ENCODE data around the gene TUBG2. TPM values are rescaled to one million over a fixed set of nuclear protein-coding genes. Genes with fewer than 3 reads are reported as not detected.

Gene TUBG2
- polyA plus RNA-seq, 2 donors = 7.6 to 12.0 TPM

GRCh38 chr17:42676424-42677011, 17.4 kb downstream of the TUBG2 start, which contains the start of gene PLEKHH3:
PLEKHH3 (minus strand) TSS chr17:42676994; CDS start chr17:42676563, 431 bp downstream.
- H3K9me3 ChIP-seq (ENCODE audit: control insufficient read depth in 2 of 2, insufficient read depth in 1 of 2, low read depth in 1 of 2, low read length in 1 of 2) = peaks cover 0 to 2% of the 10 kb centered on the region in 2 donors
- H3K27me3 ChIP-seq (ENCODE audit: control insufficient read depth in 1 of 2, insufficient read depth in 2 of 2, low read length in 2 of 2) = no peaks in the 10 kb centered on the region
- peaks cover 3 to 14% of the 10 kb centered on the region in 2 donors for H3K4me1 ChIP-seq (ENCODE audit: control insufficient read depth in 2 of 2, insufficient read depth in 2 of 2, low read length in 1 of 2)
- peak within 1 kb of the TSS; percentile 97 for H3K27ac ChIP-seq (ENCODE audit: low read depth in 2 of 2, low read length in 1 of 2)
- 1% methylated on average over 33 to 51 of the region's 51 CpGs for WGBS, 2 donors
- H3K36me3 ChIP-seq (ENCODE audit: control insufficient read depth in 2 of 2, insufficient read depth in 2 of 2, low read length in 1 of 2) = peaks cover 0 to 9% of the 10 kb centered on the region in 2 donors
- peak within 1 kb of the TSS; percentile 94 to 96 for H3K4me3 ChIP-seq (ENCODE audit: low read depth in 1 of 2, low read length in 2 of 2)

DNA sequence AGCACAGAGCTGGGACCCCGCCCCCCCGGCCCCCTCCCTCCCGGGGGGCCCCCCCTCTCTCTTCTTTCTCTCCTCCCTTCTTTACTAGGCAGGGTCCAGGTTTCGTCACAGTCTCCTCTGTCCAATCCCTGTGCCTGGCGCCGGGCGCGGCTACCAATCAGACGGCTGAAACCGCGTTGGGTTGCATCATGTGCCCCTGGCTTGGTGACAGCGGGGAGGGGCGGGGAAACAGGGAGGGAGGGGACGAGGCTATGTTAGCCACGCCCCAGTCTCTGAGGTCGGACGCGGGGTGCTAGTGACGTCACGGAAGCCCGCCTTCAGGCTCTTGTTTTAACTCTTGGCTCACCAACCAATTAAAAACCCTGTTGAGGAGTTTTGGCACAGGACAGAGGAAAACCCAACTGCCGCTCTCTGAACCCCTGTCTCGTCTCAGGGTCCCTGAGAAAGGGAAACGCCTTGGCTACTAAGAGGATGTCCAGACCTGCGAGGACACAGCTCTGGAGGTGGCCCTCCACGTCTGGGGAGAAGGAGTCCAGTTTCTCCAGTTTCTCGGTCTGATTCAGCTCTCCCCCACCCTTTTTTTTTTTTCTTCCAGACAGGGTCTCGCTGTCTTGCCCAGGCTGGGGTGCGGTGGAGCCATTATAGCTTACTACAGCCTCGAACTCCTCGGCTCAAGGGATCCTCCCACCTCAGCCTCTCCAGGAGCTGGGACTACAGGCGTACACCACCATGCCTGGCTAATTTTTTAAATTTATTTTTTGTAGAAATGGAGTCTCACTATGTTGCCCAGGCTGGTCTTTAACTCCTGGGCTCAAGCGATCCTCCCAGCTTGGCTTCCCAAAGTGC, 18.2 kb downstream of the TUBG2 start:
- H3K27me3 ChIP-seq (ENCODE audit: control insufficient read depth in 1 of 2, insufficient read depth in 2 of 2, low read length in 2 of 2) = no peaks in the 10 kb centered on the region
- peaks cover 0 to 6% of the 10 kb centered on the region in 2 donors for H3K36me3 ChIP-seq (ENCODE audit: control insufficient read depth in 2 of 2, insufficient read depth in 2 of 2, low read length in 1 of 2)
- H3K4me1 ChIP-seq (ENCODE audit: control insufficient read depth in 2 of 2, insufficient read depth in 2 of 2, low read length in 1 of 2) = peaks cover 4 to 14% of the 10 kb centered on the region in 2 donors
- 2% methylated on average over 30 to 33 of the region's 33 CpGs for whole genome bisulfite sequencing, 2 donors
- H3K4me3 ChIP-seq (ENCODE audit: low read depth in 1 of 2, low read length in 2 of 2) = peak overlapping the region; percentile 94 to 96
- peaks cover 0 to 2% of the 10 kb centered on the region in 2 donors for H3K9me3 ChIP-seq (ENCODE audit: control insufficient read depth in 2 of 2, insufficient read depth in 1 of 2, low read depth in 1 of 2, low read length in 1 of 2)
- peak overlapping the region; percentile 97 for H3K27ac ChIP-seq (ENCODE audit: low read depth in 2 of 2, low read length in 1 of 2)

DNA sequence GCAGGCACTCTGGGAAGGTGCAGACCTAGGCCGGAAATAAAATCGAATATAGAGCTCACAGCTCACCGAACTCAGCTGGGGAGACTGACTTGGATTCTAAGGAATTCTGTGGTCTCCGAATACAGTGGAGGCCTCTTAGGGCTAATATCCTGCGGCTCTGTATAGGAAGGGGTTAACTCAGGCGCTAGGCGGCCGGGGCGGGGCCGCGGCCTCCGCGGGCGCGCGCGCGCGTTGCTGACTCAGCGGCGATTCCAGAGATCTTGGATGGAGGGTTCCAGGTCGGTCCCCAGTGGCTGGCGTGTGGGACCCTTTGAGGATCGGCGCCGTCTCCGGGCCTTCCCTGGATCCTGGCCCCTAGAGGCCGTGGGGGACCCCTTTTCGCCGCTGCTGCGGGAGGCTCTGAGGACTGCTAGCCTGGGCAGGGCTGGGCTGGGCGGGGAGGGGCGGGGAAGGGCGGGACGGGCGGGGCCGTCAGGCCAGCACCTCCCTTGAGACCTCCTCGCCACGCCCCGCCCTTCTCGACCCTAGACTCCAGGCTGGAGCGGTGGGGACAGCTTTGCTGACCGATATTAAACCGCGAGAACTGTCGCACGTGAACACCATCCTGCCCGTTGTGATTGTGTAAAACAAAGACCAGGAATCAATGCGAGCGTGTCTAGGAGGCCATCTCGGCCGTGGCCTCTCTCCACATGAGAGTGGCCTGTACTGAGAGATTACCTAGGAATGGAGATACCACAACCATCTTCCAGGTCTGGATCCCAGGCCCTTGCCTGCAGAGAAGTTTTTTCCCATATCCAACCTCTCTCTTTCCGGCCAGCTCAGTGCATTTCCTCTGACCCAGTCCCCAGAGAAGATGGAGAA, 19.1 kb downstream of the TUBG2 start:
- H3K36me3 ChIP-seq (ENCODE audit: control insufficient read depth in 2 of 2, insufficient read depth in 2 of 2, low read length in 1 of 2) = peaks cover 0 to 3% of the 10 kb centered on the region in 2 donors
- peak overlapping the region; percentile 97 for H3K27ac ChIP-seq (ENCODE audit: low read depth in 2 of 2, low read length in 1 of 2)
- no peaks in the 10 kb centered on the region for H3K27me3 ChIP-seq (ENCODE audit: control insufficient read depth in 1 of 2, insufficient read depth in 2 of 2, low read length in 2 of 2)
- H3K9me3 ChIP-seq (ENCODE audit: control insufficient read depth in 2 of 2, insufficient read depth in 1 of 2, low read depth in 1 of 2, low read length in 1 of 2) = peaks cover 0 to 2% of the 10 kb centered on the region in 2 donors
- H3K4me3 ChIP-seq (ENCODE audit: low read depth in 1 of 2, low read length in 2 of 2) = peak overlapping the region; percentile 51 to 70
- WGBS, 2 donors = 0 to 1% methylated on average over 50 to 53 of the region's 53 CpGs
- H3K4me1 ChIP-seq (ENCODE audit: control insufficient read depth in 2 of 2, insufficient read depth in 2 of 2, low read length in 1 of 2) = peaks cover 5 to 18% of the 10 kb centered on the region in 2 donors

GRCh38 chr17:42678951-42679491, 19.9 kb downstream of the TUBG2 start:
- Histone ChIP-seq H3K4me1 (ENCODE audit: control insufficient read depth in 2 of 2, insufficient read depth in 2 of 2, low read length in 1 of 2) (peaks cover 2 to 18% of the 10 kb centered on the region in 2 donors), H3K4me3 (ENCODE audit: low read depth in 1 of 2, low read length in 2 of 2) (peak overlapping the region in 1 of 2 donors; percentile 51), H3K36me3 (ENCODE audit: control insufficient read depth in 2 of 2, insufficient read depth in 2 of 2, low read length in 1 of 2) (no peaks in the 10 kb centered on the region), H3K27me3 (ENCODE audit: control insufficient read depth in 1 of 2, insufficient read depth in 2 of 2, low read length in 2 of 2) (no peaks in the 10 kb centered on the region), H3K9me3 (ENCODE audit: control insufficient read depth in 2 of 2, insufficient read depth in 1 of 2, low read depth in 1 of 2, low read length in 1 of 2) (peaks cover 0 to 2% of the 10 kb centered on the region in 2 donors), H3K27ac (ENCODE audit: low read depth in 2 of 2, low read length in 1 of 2) (peak overlapping the region; percentile 97)
- WGBS, 2 donors = 2 to 7% methylated on average over 17 to 18 of the region's 18 CpGs

GRCh38 chr17:42679492-42680330, 20.6 kb downstream of the TUBG2 start:
- Histone ChIP-seq H3K27me3 (ENCODE audit: control insufficient read depth in 1 of 2, insufficient read depth in 2 of 2, low read length in 2 of 2) (no peaks in the 10 kb centered on the region), H3K36me3 (ENCODE audit: control insufficient read depth in 2 of 2, insufficient read depth in 2 of 2, low read length in 1 of 2) (no peaks in the 10 kb centered on the region), H3K27ac (ENCODE audit: low read depth in 2 of 2, low read length in 1 of 2) (peak overlapping the region; percentile 96 to 97), H3K4me3 (ENCODE audit: low read depth in 1 of 2, low read length in 2 of 2) (peak overlapping the region; percentile 36 to 42), H3K4me1 (ENCODE audit: control insufficient read depth in 2 of 2, insufficient read depth in 2 of 2, low read length in 1 of 2) (peaks cover 2 to 15% of the 10 kb centered on the region in 2 donors), H3K9me3 (ENCODE audit: control insufficient read depth in 2 of 2, insufficient read depth in 1 of 2, low read depth in 1 of 2, low read length in 1 of 2) (no peaks in the 10 kb centered on the region)
- WGBS, 2 donors = 7 to 8% methylated on average over 70 to 78 of the region's 78 CpGs

DNA sequence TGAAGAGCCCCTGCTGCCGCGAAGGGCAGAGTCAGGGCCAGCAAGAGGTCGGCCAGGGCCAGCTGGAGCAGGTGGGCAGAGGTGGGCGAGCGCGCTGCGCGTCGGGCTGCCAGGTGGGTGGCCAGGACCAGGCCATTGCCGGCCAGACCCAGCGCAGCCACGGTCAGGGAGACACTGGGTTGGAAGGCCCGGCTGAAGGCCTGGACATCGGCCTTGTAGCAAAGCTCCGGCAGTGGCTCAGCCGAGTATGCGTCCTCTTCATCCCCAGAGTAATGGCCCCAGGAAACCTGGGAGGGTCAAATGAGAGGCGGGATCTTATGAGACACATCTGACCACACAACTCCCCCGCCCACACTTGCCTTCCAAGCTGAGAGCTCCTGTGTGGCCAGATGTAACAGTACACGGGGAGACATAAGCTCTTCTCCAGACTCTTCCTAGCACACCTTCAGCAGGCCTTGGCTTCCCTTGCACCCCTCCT, 21.3 kb downstream of the TUBG2 start:
- Histone ChIP-seq H3K4me1 (ENCODE audit: control insufficient read depth in 2 of 2, insufficient read depth in 2 of 2, low read length in 1 of 2) (peaks cover 2 to 15% of the 10 kb centered on the region in 2 donors), H3K27me3 (ENCODE audit: control insufficient read depth in 1 of 2, insufficient read depth in 2 of 2, low read length in 2 of 2) (no peaks in the 10 kb centered on the region), H3K4me3 (ENCODE audit: low read depth in 1 of 2, low read length in 2 of 2) (peak overlapping the region in 1 of 2 donors; percentile 42), H3K36me3 (ENCODE audit: control insufficient read depth in 2 of 2, insufficient read depth in 2 of 2, low read length in 1 of 2) (no peaks in the 10 kb centered on the region), H3K27ac (ENCODE audit: low read depth in 2 of 2, low read length in 1 of 2) (peak overlapping the region; percentile 96 to 97), H3K9me3 (ENCODE audit: control insufficient read depth in 2 of 2, insufficient read depth in 1 of 2, low read depth in 1 of 2, low read length in 1 of 2) (no peaks in the 10 kb centered on the region)
- 66 to 67% methylated on average over 20 of the region's 20 CpGs for WGBS, 2 donors

- 11 to 15% methylated on average over 22 of the region's 22 CpGs for WGBS, 2 donors
- H3K36me3 ChIP-seq (ENCODE audit: control insufficient read depth in 2 of 2, insufficient read depth in 2 of 2, low read length in 1 of 2) = no peaks in the 10 kb centered on the region
- peak within 1 kb of the TSS; percentile 19 to 35 for H3K4me3 ChIP-seq (ENCODE audit: low read depth in 1 of 2, low read length in 2 of 2)
- H3K27ac ChIP-seq (ENCODE audit: low read depth in 2 of 2, low read length in 1 of 2) = peak within 1 kb of the TSS; percentile 45 to 77
- H3K27me3 ChIP-seq (ENCODE audit: control insufficient read depth in 1 of 2, insufficient read depth in 2 of 2, low read length in 2 of 2) = no peaks in the 10 kb centered on the region
- H3K9me3 ChIP-seq (ENCODE audit: control insufficient read depth in 2 of 2, insufficient read depth in 1 of 2, low read depth in 1 of 2, low read length in 1 of 2) = no peaks in the 10 kb centered on the region
- peaks cover 2 to 15% of the 10 kb centered on the region in 2 donors for H3K4me1 ChIP-seq (ENCODE audit: control insufficient read depth in 2 of 2, insufficient read depth in 2 of 2, low read length in 1 of 2)
Observed at GRCh38 chr17:42681976-42682721, 23.1 kb downstream of the TUBG2 start, which contains the start of gene CNTNAP1. CNTNAP1 (plus strand) TSS chr17:42682531; CDS start chr17:42682830, 299 bp downstream.

Measured in esophagus (tissue), 2 donors.